SKM-1 treated with dmso at 0.1 percent for 144 hours (cell line): ENCODE measurements around the gene C12orf56.
A peak's percentile ranks its signal among the peaks of the same experiment; 100 is the strongest.

Experiments
- DNase-seq: peaks from one replicate; lab custom pipeline; 2025; ENCODE audit not compliant: unreplicated experiment; lab: John Stamatoyannopoulos, UW

The C12orf56 gene

GRCh38 chr12:64390275-64390851 lies at the start of gene C12orf56:
Gene C12orf56 (minus strand): TSS chr12:64390758. CDS start chr12:64390565, 193 bp downstream.
- no peak for DNase-seq

GRCh38 chr12:64440100-64440499 lies 49.5 kb upstream of the C12orf56 start:
- DNase-seq: no peak

GRCh38 chr12:64433915-64434314 lies 43.4 kb upstream of the C12orf56 start:
- DNase-seq: no peak

- no peak for DNase-seq
Measured at GRCh38 chr12:64431791-64432190, 41.2 kb upstream of the C12orf56 start.

- no peak for DNase-seq
Measured at GRCh38 chr12:64430886-64431285, 40.3 kb upstream of the C12orf56 start.

- DNase-seq: no peak
Measured at GRCh38 chr12:64428956-64429355, 38.4 kb upstream of the C12orf56 start.

- no peak for DNase-seq
Measured at GRCh38 chr12:64427988-64428387, 37.4 kb upstream of the C12orf56 start.

- DNase-seq: no peak
Measured at GRCh38 chr12:64419696-64420095, 29.1 kb upstream of the C12orf56 start.

- no peak for DNase-seq
Measured at GRCh38 chr12:64418209-64418608, 27.7 kb upstream of the C12orf56 start.

- no peak for DNase-seq
Measured at GRCh38 chr12:64413884-64414283, 23.3 kb upstream of the C12orf56 start.

- no peak for DNase-seq
Measured at GRCh38 chr12:64412459-64412858, 21.9 kb upstream of the C12orf56 start.

GRCh38 chr12:64411427-64411826 lies 20.9 kb upstream of the C12orf56 start:
- DNase-seq: no peak

- DNase-seq: no peak
Measured at GRCh38 chr12:64407342-64408223, 17.0 kb upstream of the C12orf56 start.

GRCh38 chr12:64404470-64405256 lies 14.1 kb upstream of the C12orf56 start:
- peak; percentile 30 for DNase-seq

GRCh38 chr12:64403707-64404469 lies 13.3 kb upstream of the C12orf56 start, which contains the start of gene XPOT:
Gene XPOT (plus strand): TSS chr12:64404392. CDS start chr12:64410036, 5,644 bp downstream.
- DNase-seq: peak; percentile 75

- DNase-seq: no peak
Measured at GRCh38 chr12:64402181-64402580, 11.6 kb upstream of the C12orf56 start.

- DNase-seq: no peak
Measured at GRCh38 chr12:64400041-64400440, 9.5 kb upstream of the C12orf56 start.

GRCh38 chr12:64395739-64396138 lies 5.2 kb upstream of the C12orf56 start:
- no peak for DNase-seq

GRCh38 chr12:64392221-64392620 lies 1.7 kb upstream of the C12orf56 start:
- no peak for DNase-seq

GRCh38 chr12:64389154-64389553 lies 1.4 kb downstream of the C12orf56 start:
- no peak for DNase-seq
